Breast epithelium (tissue), 4 donors: Measurements from ENCODE around the gene CCL7. TPM values are rescaled to one million over a fixed set of nuclear protein-coding genes. Genes with fewer than 3 reads are reported as not detected.

Experiments used
- DNase-seq, 2 donors: peaks; one replicate each; pipeline ENCODE4 v3.0.0-alpha.2; 2019; ENCODE audit warnings: low spot score in 2 of 2
- H3K27ac ChIP-seq, 2 donors: fragments of 200-600 bp; sonication (generic) in 1 of 2; one replicate each; pipeline ENCODE4 v1.5.1; 2016 to 2019; ENCODE audit warnings: mild to moderate bottlenecking in 1 of 2
- H3K27me3 ChIP-seq, 2 donors: fragments of 200-600 bp; sonication (generic) in 1 of 2; one replicate each; pipeline versions ENCODE4 v1.5.1 to v1.6.0; 2017 to 2019; ENCODE audit warnings: control low read depth in 1 of 2, mild to moderate bottlenecking in 1 of 2
- H3K36me3 ChIP-seq: fragments of 200-600 bp; one replicate; pipeline ENCODE4 v1.5.1; 2019
- H3K4me1 ChIP-seq, 2 donors: fragments of 200-600 bp; sonication (generic); one replicate each; pipeline ENCODE4 v1.5.1; 2016 to 2019; ENCODE audit warnings: control low read depth in 1 of 2
- H3K4me3 ChIP-seq, 3 donors: fragments of 200-600 bp; sonication (generic); 1 replicate in 2 of 3; 2 replicates in 1 of 3; pipeline ENCODE4 v1.5.1; 2016 to 2019; ENCODE audit warnings: mild to moderate bottlenecking in 3 of 3, moderate library complexity in 2 of 3
- H3K9me3 ChIP-seq, 2 donors: fragments of 200-600 bp; sonication (generic) in 1 of 2; one replicate each; pipeline ENCODE4 v1.5.1; 2016 to 2019; ENCODE audit warnings: control low read depth in 1 of 2
- CTCF ChIP-seq, 3 donors: fragments of 450-650 bp; IDR thresholded peaks; one replicate each; pipeline ENCODE4 v1.5.1; 2016 to 2017; ENCODE audit warnings: antibody characterized with exemption in 3 of 3, mild to moderate bottlenecking in 3 of 3, moderate library complexity in 3 of 3
- POLR2A ChIP-seq: fragments of 450-650 bp; IDR thresholded peaks from one replicate; pipeline ENCODE4 v1.6.1; 2016; ENCODE audit warnings: antibody characterized with exemption, mild to moderate bottlenecking, moderate library complexity
- POLR2AphosphoS5 ChIP-seq, 3 donors: sonication (generic); formaldehyde crosslinking; IDR thresholded peaks; one replicate each; pipeline ENCODE4 v1.6.1; 2017; ENCODE audit warnings: antibody characterized with exemption in 3 of 3
- intact Hi-C: fragments of 100-400 bp; cut with DNase I; formaldehyde crosslinking; loops from one replicate; pipeline ENCODE4 v1.15.1; 2023; ENCODE audit warnings: low total_unique reads
- total RNA-seq, 3 donors: library from RNA; depleted of rRNA; stranded (reverse); fragments of >200 nt; gene quantifications; one replicate each; pipeline ENCODE4 v1.1.0, GENCODE V29; 2016

Gene CCL7
- total RNA-seq, 3 donors from 2014 or later: not detected

GRCh38 chr17:34305061-34305460 lies 35.0 kb downstream of the CCL7 start:
- peaks cover 0 to 6% of the 10 kb centered on the region in 2 donors for H3K4me1 ChIP-seq
- no peak for DNase-seq
- TF ChIP-seq POLR2AphosphoS5 (IDR thresholded peaks at IDR 0.05) (no peak), CTCF (IDR thresholded peaks at IDR 0.05) (no peak), POLR2A (no peak)
- no peak overlapping the region for H3K4me3 ChIP-seq
- no peaks in the 10 kb centered on the region for H3K27me3 ChIP-seq
- H3K36me3 ChIP-seq: no peaks in the 10 kb centered on the region
- intact Hi-C loops: no loop called here
- H3K9me3 ChIP-seq: no peaks in the 10 kb centered on the region
- H3K27ac ChIP-seq: no peak overlapping the region

- Histone ChIP-seq H3K4me3 (no peak overlapping the region), H3K27ac (no peak overlapping the region), H3K36me3 (no peaks in the 10 kb centered on the region), H3K27me3 (no peaks in the 10 kb centered on the region), H3K9me3 (no peaks in the 10 kb centered on the region), H3K4me1 (peaks cover 0 to 6% of the 10 kb centered on the region in 2 donors)
- TF ChIP-seq POLR2AphosphoS5 (IDR thresholded peaks at IDR 0.05): no peak
- TF ChIP-seq POLR2A: no peak
- TF ChIP-seq CTCF (IDR thresholded peaks at IDR 0.05): no peak
- intact Hi-C loops: no loop called here
- DNase-seq: no peak
Measured at GRCh38 chr17:34305606-34306005, 35.6 kb downstream of the CCL7 start.

GRCh38 chr17:34306466-34306865 lies 36.4 kb downstream of the CCL7 start:
- Histone ChIP-seq H3K27me3 (no peaks in the 10 kb centered on the region), H3K4me3 (no peak overlapping the region), H3K4me1 (no peaks in the 10 kb centered on the region), H3K36me3 (no peaks in the 10 kb centered on the region), H3K27ac (no peak overlapping the region), H3K9me3 (no peaks in the 10 kb centered on the region)
- no peak for DNase-seq
- TF ChIP-seq POLR2A (no peak), CTCF (IDR thresholded peaks at IDR 0.05) (no peak), POLR2AphosphoS5 (IDR thresholded peaks at IDR 0.05) (no peak)
- intact Hi-C loops: no loop called here

- Histone ChIP-seq H3K4me1 (no peaks in the 10 kb centered on the region), H3K27ac (peak overlapping the region in 1 of 2 donors; percentile 48), H3K9me3 (no peaks in the 10 kb centered on the region), H3K36me3 (no peaks in the 10 kb centered on the region), H3K27me3 (no peaks in the 10 kb centered on the region), H3K4me3 (no peak overlapping the region)
- no peak for DNase-seq
- TF ChIP-seq POLR2A (no peak), POLR2AphosphoS5 (IDR thresholded peaks at IDR 0.05) (peak in 1 of 3 donors; percentile 15), CTCF (IDR thresholded peaks at IDR 0.05) (no peak)
- intact Hi-C loops: no loop called here
Measured at GRCh38 chr17:34307110-34307509, 37.1 kb downstream of the CCL7 start.

- TF ChIP-seq POLR2AphosphoS5 (IDR thresholded peaks at IDR 0.05) (no peak), POLR2A (no peak), CTCF (IDR thresholded peaks at IDR 0.05) (no peak)
- intact Hi-C loops: no loop called here
Measured at GRCh38 chr17:34308371-34308770, 38.4 kb downstream of the CCL7 start.

More at GRCh38 chr17:34308371-34308770, 38.4 kb downstream of the CCL7 start:
- DNase-seq: no peak
- Histone ChIP-seq H3K36me3 (no peaks in the 10 kb centered on the region), H3K27ac (no peak overlapping the region), H3K9me3 (no peaks in the 10 kb centered on the region), H3K4me1 (no peaks in the 10 kb centered on the region), H3K27me3 (no peaks in the 10 kb centered on the region), H3K4me3 (no peak overlapping the region)
